GM12878 (cell line): ENCODE results near the gene KCNQ1OT1. TPM values are rescaled to one million over a fixed set of nuclear protein-coding genes. Genes with fewer than 3 reads are reported as not detected.

ENCODE experiments used
- ATAC-seq: fragments of 200-7000 bp; cut with Tn5 transposase; 3 replicates; pipeline ENCODE4 v1.9.1; 2020; ENCODE audit warnings: mild to moderate bottlenecking, moderate library complexity
- BruUV-seq: library from RNA; stranded (reverse); fragments of 400-500 nt; replicated peaks from 2 replicates; lab custom pipeline; 2021; lab: Mats Ljungman, UMichigan
- CTCF ChIA-PET: fragments of 300-600 bp; sonication (Branson Sonifier 250); formaldehyde crosslinking; extraction: SDS; loops from one replicate; lab custom pipeline; 2021; ENCODE audit warnings: inconsistent platforms; lab: Yijun Ruan, JAX
- POLR2A ChIA-PET: fragments of 350-600 bp; formaldehyde crosslinking; extraction: SDS; loops from one replicate; lab custom pipeline; 2021; ENCODE audit warnings: inconsistent platforms; lab: Charles Lee
- RAD21 ChIA-PET: fragments of 300-600 bp; sonication (Branson Sonifier 250); formaldehyde crosslinking; loops from one replicate; lab custom pipeline; 2023; ENCODE audit warnings: antibody characterized with exemption; ENCODE audit not compliant: unreplicated experiment; lab: Charles Lee
- SMC1A ChIA-PET: fragments of 300-600 bp; sonication (Branson Sonifier 250); formaldehyde crosslinking; loops from one replicate; lab custom pipeline; 2023; ENCODE audit not compliant: unreplicated experiment, uncharacterized antibody; lab: Charles Lee
- DNase-seq: peaks from one replicate; pipeline ENCODE4 v3.0.0-alpha.2; 2011; ENCODE audit warnings: low read depth, low spot score
- FAIRE-seq: peaks from 3 replicates; lab custom pipeline; 2011; peaks lifted over from hg19 to GRCh38; lab: Jason Lieb, UNC
- H2AFZ ChIP-seq: 2 replicates; pipeline ENCODE4 v1.6.0; 2011; ENCODE audit warnings: low read depth, low read length, control low read depth; ENCODE audit not compliant: control insufficient read depth
- H3K27ac ChIP-seq: 2 replicates; pipeline ENCODE4 v1.5.1; 2011; ENCODE audit warnings: control low read depth; ENCODE audit not compliant: control insufficient read depth, insufficient read depth
- H3K27me3 ChIP-seq, 2 experiments: replicated peaks in 1 of 2; 2 replicates each; pipeline versions ENCODE4 v1.6.0 to v1.6.1; 2011; ENCODE audit warnings: low read length in 1 of 2; ENCODE audit not compliant: control insufficient read depth in 2 of 2, insufficient read depth in 2 of 2
- H3K36me3 ChIP-seq, 2 experiments: 2 replicates each; pipeline ENCODE4 v1.5.1; 2011; ENCODE audit warnings: low read length in 1 of 2; ENCODE audit not compliant: control insufficient read depth in 2 of 2, insufficient read depth in 2 of 2
- H3K4me1 ChIP-seq: 2 replicates; pipeline ENCODE4 v1.6.1; 2011; ENCODE audit warnings: mild to moderate bottlenecking, low read length, moderate library complexity, mixed read lengths; ENCODE audit not compliant: control insufficient read depth, insufficient read depth
- H3K4me2 ChIP-seq: 2 replicates; pipeline ENCODE4 v1.6.0; 2011; ENCODE audit warnings: control low read depth; ENCODE audit not compliant: control insufficient read depth, insufficient read depth
- H3K4me3 ChIP-seq: fragments of 200-600 bp; sonication (generic); 2 replicates; pipeline ENCODE4 v1.5.1; 2016
- H3K79me2 ChIP-seq: 2 replicates; pipeline ENCODE4 v1.6.0; 2011; ENCODE audit warnings: low read length; ENCODE audit not compliant: control insufficient read depth, insufficient read depth
- H3K9ac ChIP-seq: 2 replicates; pipeline ENCODE4 v1.8.0; 2011; ENCODE audit warnings: low read length, control low read depth, mixed read lengths; ENCODE audit not compliant: control insufficient read depth, insufficient read depth
- H3K9me3 ChIP-seq: replicated peaks from 3 replicates; pipeline ENCODE4 v1.5.1; 2011; ENCODE audit warnings: mild to moderate bottlenecking, low read length; ENCODE audit not compliant: control insufficient read depth, insufficient read depth
- H4K20me1 ChIP-seq: 2 replicates; pipeline ENCODE4 v1.6.0; 2011; ENCODE audit not compliant: control insufficient read depth, insufficient read depth
- CBFB ChIP-seq: IDR thresholded peaks from 2 replicates; pipeline ENCODE4 v1.6.1; 2016; ENCODE audit warnings: antibody characterized with exemption, low read depth
- CHD1 ChIP-seq: IDR thresholded peaks from 2 replicates; pipeline ENCODE4 v1.6.1; 2012; ENCODE audit warnings: low read depth, low read length, improper control_type of control experiment
- EZH2 ChIP-seq: IDR thresholded peaks from 2 replicates; pipeline ENCODE4 v1.6.1; 2012; ENCODE audit warnings: low read depth, mild to moderate bottlenecking, control low read depth, inconsistent platforms, low read length, borderline replicate concordance; ENCODE audit not compliant: control insufficient read depth
- FOXK2 ChIP-seq: fragments of 450-650 bp; IDR thresholded peaks from 2 replicates; pipeline ENCODE4 v1.6.1; 2017; ENCODE audit warnings: mild to moderate bottlenecking, moderate library complexity
- IRF4 ChIP-seq: IDR thresholded peaks from 2 replicates; pipeline ENCODE4 v1.6.1; 2011; ENCODE audit warnings: low read depth, low read length
- IRF5 ChIP-seq: fragments of 450-650 bp; IDR thresholded peaks from 2 replicates; pipeline ENCODE4 v1.6.1; 2017; ENCODE audit warnings: borderline replicate concordance
- KAT2A ChIP-seq: conservative IDR thresholded peaks from 2 replicates; pipeline ENCODE4 v1.6.1; 2011; ENCODE audit warnings: low read depth, low read length; ENCODE audit not compliant: control insufficient read depth
- LARP7 ChIP-seq: fragments of 450-650 bp; IDR thresholded peaks from 2 replicates; pipeline ENCODE4 v1.6.1; 2017; ENCODE audit warnings: mild to moderate bottlenecking
- MEF2B ChIP-seq: fragments of 450-650 bp; IDR thresholded peaks from 2 replicates; pipeline ENCODE4 v1.6.1; 2018; ENCODE audit warnings: mild to moderate bottlenecking, moderate library complexity; ENCODE audit not compliant: partially characterized antibody, poor library complexity, severe bottlenecking
- NFXL1 ChIP-seq: fragments of 450-650 bp; IDR thresholded peaks from 2 replicates; pipeline ENCODE4 v1.6.1; 2017; ENCODE audit warnings: antibody characterized with exemption, mild to moderate bottlenecking, borderline replicate concordance
- SMAD5 ChIP-seq: IDR thresholded peaks from 2 replicates; pipeline ENCODE4 v1.6.1; 2016; ENCODE audit warnings: antibody characterized with exemption, low read depth
- SP1 ChIP-seq: IDR thresholded peaks from one replicate; pipeline ENCODE4 v1.6.1; 2011; ENCODE audit warnings: low read depth, low read length
- SPI1 ChIP-seq: IDR thresholded peaks from 2 replicates; pipeline ENCODE4 v1.6.1; 2011; ENCODE audit warnings: low read depth, mild to moderate bottlenecking, low read length, moderate library complexity, borderline replicate concordance; ENCODE audit not compliant: insufficient read depth
- SUPT20H ChIP-seq: IDR thresholded peaks from 2 replicates; pipeline ENCODE4 v1.6.1; 2011; ENCODE audit warnings: low read depth, mild to moderate bottlenecking, low read length, moderate library complexity, borderline replicate concordance; ENCODE audit not compliant: control insufficient read depth
- YY1 ChIP-seq: IDR thresholded peaks from 2 replicates; pipeline ENCODE4 v1.6.1; 2011; ENCODE audit warnings: low read depth, mild to moderate bottlenecking, low read length
- WGBS: methylation state at CpG from one replicate; pipeline ENCODE4 v1.1.6; 2016; ENCODE audit warnings: low lambda C conversion rate; ENCODE audit not compliant: insufficient replicate concordance, insufficient coverage; ENCODE audit errors: missing lambda C conversion rate; 5-methylcytosine and 5-hydroxymethylcytosine counted together
- in situ Hi-C: fragments of 300-500 bp; cut with MboI; formaldehyde crosslinking; loops from 9 replicates; pipeline ENCODE4 v1.14.3; 2018; ENCODE audit warnings: mixed read lengths
- intact Hi-C: fragments of 100-400 bp; cut with micrococcal nuclease; formaldehyde crosslinking; loops from one replicate; pipeline ENCODE4 v1.14.2; 2022; ENCODE audit not compliant: unreplicated experiment
- polyA plus RNA-seq, 11 experiments: library from polyadenylated mRNA; depleted of rRNA in 4 of 11; unstranded in 6 of 11; stranded (reverse) in 5 of 11; fragments of >200 nt; fragmentation: Nextera tagmentation in 4 of 11; fragmentation: Illumina TruSeq in 1 of 11; extraction: Ambion mirVana in 4 of 11; extraction: Trizol in 1 of 11; gene quantifications; 1 replicate in 1 of 11; 2 replicates in 10 of 11; pipeline versions ENCODE4 v1.2.1 to v1.2.3, GENCODE V29; 2011 to 2016; ENCODE audit warnings: inconsistent platforms in 2 of 11, missing spikeins in 2 of 11, low read depth in 1 of 11
- total RNA-seq, 4 experiments: library from RNA; depleted of rRNA in 3 of 4; stranded (reverse); fragments of >200 nt in 3 of 4; fragmentation: Illumina TruSeq in 1 of 4; extraction: Trizol in 1 of 4; gene quantifications; 2 replicates each; pipeline versions ENCODE4 v1.2.1 to v1.2.3, GENCODE V29; 2013 to 2021
- TF ChIP-seq, protein P1 (sequence below): fragments of 450-650 bp; IDR thresholded peaks from 2 replicates; pipeline ENCODE4 v1.6.1; 2018; ENCODE audit warnings: borderline replicate concordance, mild to moderate bottlenecking; ENCODE audit not compliant: partially characterized antibody

Gene KCNQ1OT1
- total and polyA plus RNA-seq, 10 of the 15 experiments (the other 5 are each of a cell fraction or from before 2014, with no cell fraction given): 0.02 to 1.6 (median 0.41) TPM

- no peak for ATAC-seq
- H3K36me3 ChIP-seq: no peaks in the 10 kb centered on the region
- no peak overlapping the region for H3K9ac ChIP-seq
- H4K20me1 ChIP-seq: no peaks in the 10 kb centered on the region
- no peak for TF ChIP-seq IRF4
- TF ChIP-seq MEF2B: no peak
- no peak for TF ChIP-seq SP1
- no peak for TF ChIP-seq SUPT20H
- TF ChIP-seq, protein P1, sequence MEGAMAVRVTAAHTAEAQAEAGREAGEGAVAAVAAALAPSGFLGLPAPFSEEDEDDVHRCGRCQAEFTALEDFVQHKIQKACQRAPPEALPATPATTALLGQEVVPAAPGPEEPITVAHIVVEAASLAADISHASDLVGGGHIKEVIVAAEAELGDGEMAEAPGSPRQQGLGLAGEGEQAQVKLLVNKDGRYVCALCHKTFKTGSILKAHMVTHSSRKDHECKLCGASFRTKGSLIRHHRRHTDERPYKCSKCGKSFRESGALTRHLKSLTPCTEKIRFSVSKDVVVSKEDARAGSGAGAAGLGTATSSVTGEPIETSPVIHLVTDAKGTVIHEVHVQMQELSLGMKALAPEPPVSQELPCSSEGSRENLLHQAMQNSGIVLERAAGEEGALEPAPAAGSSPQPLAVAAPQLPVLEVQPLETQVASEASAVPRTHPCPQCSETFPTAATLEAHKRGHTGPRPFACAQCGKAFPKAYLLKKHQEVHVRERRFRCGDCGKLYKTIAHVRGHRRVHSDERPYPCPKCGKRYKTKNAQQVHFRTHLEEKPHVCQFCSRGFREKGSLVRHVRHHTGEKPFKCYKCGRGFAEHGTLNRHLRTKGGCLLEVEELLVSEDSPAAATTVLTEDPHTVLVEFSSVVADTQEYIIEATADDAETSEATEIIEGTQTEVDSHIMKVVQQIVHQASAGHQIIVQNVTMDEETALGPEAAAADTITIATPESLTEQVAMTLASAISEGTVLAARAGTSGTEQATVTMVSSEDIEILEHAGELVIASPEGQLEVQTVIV: no peak
- TF ChIP-seq CBFB: no peak
- no peak for TF ChIP-seq SMAD5
- TF ChIP-seq NFXL1: no peak
- no peak for TF ChIP-seq SPI1
- TF ChIP-seq EZH2: no peak
- TF ChIP-seq IRF5: no peak
- no peak for TF ChIP-seq LARP7
- TF ChIP-seq KAT2A: no peak
- TF ChIP-seq YY1: no peak
- no peak for TF ChIP-seq FOXK2
- TF ChIP-seq CHD1: no peak
- H3K27ac ChIP-seq: no peak overlapping the region
- no peaks in the 10 kb centered on the region for H3K79me2 ChIP-seq
- in situ Hi-C loops (no loop called here), intact Hi-C loops (no loop called here)
- no peak overlapping the region for H2AFZ ChIP-seq
- BruUV-seq: no TSS peak
- SMC1A ChIA-PET: no interaction called here
- CTCF ChIA-PET: no interaction called here
- no peaks in the 10 kb centered on the region for H3K27me3 ChIP-seq
- 58% methylated on average over 20 of the region's 22 CpGs for WGBS
- H3K4me1 ChIP-seq: no peaks in the 10 kb centered on the region
- no peak for FAIRE-seq
- DNase-seq: no peak
- RAD21 ChIA-PET: no interaction called here
- no peak overlapping the region for H3K4me2 ChIP-seq
- POLR2A ChIA-PET: no interaction called here
- no peak overlapping the region for H3K4me3 ChIP-seq
- H3K9me3 ChIP-seq: no peaks in the 10 kb centered on the region
Measured at GRCh38 chr11:2581151-2581930, 118.5 kb downstream of the KCNQ1OT1 start.
